Loucy (cell line): Measurements from ENCODE around the gene IDUA.

Source experiments
- EZH2phosphoT487 ChIP-seq: fragments of 200-600 bp; IDR thresholded peaks from 2 replicates; pipeline ENCODE4 v1.6.1; 2018; ENCODE audit warnings: antibody characterized with exemption, mild to moderate bottlenecking, moderate library complexity, borderline replicate concordance
- TF ChIP-seq, protein P1 (sequence below): fragments of 200-600 bp; sonication (generic); conservative IDR thresholded peaks from 2 replicates; pipeline ENCODE4 v1.5.1; 2014; ENCODE audit warnings: mild to moderate bottlenecking, antibody characterized with exemption, low read length

DNA sequence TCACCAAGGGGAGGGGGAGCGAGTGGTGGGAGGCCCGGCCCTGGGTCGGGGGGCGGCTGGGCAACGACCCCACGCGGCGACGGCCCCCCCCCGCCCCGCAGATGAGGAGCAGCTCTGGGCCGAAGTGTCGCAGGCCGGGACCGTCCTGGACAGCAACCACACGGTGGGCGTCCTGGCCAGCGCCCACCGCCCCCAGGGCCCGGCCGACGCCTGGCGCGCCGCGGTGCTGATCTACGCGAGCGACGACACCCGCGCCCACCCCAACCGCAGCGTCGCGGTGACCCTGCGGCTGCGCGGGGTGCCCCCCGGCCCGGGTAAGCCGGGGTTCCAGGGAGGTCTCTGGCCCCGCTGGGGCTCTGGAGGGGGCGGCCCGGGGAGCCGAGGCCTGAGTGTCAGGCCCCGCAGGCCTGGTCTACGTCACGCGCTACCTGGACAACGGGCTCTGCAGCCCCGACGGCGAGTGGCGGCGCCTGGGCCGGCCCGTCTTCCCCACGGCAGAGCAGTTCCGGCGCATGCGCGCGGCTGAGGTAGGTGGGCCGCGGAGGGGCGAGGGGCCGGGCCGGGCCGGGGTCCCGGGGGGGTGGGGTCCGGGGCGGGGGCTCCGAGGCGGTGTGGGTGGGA, 15.9 kb downstream of the IDUA start:
- TF ChIP-seq, protein P1, sequence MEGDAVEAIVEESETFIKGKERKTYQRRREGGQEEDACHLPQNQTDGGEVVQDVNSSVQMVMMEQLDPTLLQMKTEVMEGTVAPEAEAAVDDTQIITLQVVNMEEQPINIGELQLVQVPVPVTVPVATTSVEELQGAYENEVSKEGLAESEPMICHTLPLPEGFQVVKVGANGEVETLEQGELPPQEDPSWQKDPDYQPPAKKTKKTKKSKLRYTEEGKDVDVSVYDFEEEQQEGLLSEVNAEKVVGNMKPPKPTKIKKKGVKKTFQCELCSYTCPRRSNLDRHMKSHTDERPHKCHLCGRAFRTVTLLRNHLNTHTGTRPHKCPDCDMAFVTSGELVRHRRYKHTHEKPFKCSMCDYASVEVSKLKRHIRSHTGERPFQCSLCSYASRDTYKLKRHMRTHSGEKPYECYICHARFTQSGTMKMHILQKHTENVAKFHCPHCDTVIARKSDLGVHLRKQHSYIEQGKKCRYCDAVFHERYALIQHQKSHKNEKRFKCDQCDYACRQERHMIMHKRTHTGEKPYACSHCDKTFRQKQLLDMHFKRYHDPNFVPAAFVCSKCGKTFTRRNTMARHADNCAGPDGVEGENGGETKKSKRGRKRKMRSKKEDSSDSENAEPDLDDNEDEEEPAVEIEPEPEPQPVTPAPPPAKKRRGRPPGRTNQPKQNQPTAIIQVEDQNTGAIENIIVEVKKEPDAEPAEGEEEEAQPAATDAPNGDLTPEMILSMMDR = no peak
- no peak for TF ChIP-seq EZH2phosphoT487
